IMR-90 (cell line): ENCODE results near the gene CERS5.

ENCODE experiments used
- BHLHE40 ChIP-seq: fragments of 150-350 bp; IDR thresholded peaks from 2 replicates; pipeline ENCODE4 v1.6.1; 2016; ENCODE audit warnings: mild to moderate bottlenecking, low read depth, low read length
- CEBPB ChIP-seq: IDR thresholded peaks from 2 replicates; pipeline ENCODE4 v1.6.1; 2012; ENCODE audit warnings: low read depth, low read length, improper control_type of control experiment
- CHD1 ChIP-seq: IDR thresholded peaks from 2 replicates; pipeline ENCODE4 v1.6.1; 2012; ENCODE audit warnings: low read depth, low read length, improper control_type of control experiment
- CTCF ChIP-seq: conservative IDR thresholded peaks from 2 replicates; pipeline ENCODE4 v1.5.1; 2012; ENCODE audit warnings: mild to moderate bottlenecking, low read depth, low read length, improper control_type of control experiment
- ELK1 ChIP-seq: fragments of 150-350 bp; IDR thresholded peaks from 2 replicates; pipeline ENCODE4 v1.6.1; 2016; ENCODE audit warnings: low read depth, mild to moderate bottlenecking, low read length, moderate library complexity, borderline replicate concordance
- MAFK ChIP-seq: IDR thresholded peaks from 2 replicates; pipeline ENCODE4 v1.6.1; 2012; ENCODE audit warnings: low read depth, low read length, improper control_type of control experiment
- MXI1 ChIP-seq: IDR thresholded peaks from 2 replicates; pipeline ENCODE4 v1.6.1; 2012; ENCODE audit warnings: low read depth, mild to moderate bottlenecking, low read length, moderate library complexity, borderline replicate concordance
- POLR2A ChIP-seq: IDR thresholded peaks from 2 replicates; pipeline ENCODE4 v1.6.1; 2012; ENCODE audit warnings: mild to moderate bottlenecking, low read depth, low read length
- RAD21 ChIP-seq: IDR thresholded peaks from 2 replicates; pipeline ENCODE4 v1.6.1; 2012; ENCODE audit warnings: low read length, improper control_type of control experiment
- SMC3 ChIP-seq: fragments of 150-350 bp; IDR thresholded peaks from 2 replicates; pipeline ENCODE4 v1.6.1; 2016; ENCODE audit warnings: low read depth, mild to moderate bottlenecking, antibody characterized with exemption, low read length, moderate library complexity
- USF2 ChIP-seq: fragments of 150-350 bp; IDR thresholded peaks from 2 replicates; pipeline ENCODE4 v1.6.1; 2017; ENCODE audit warnings: mild to moderate bottlenecking, antibody characterized with exemption, low read length, low read depth

GRCh38 chr12:50185970-50186663 lies 18.9 kb upstream of the CERS5 start:
- TF ChIP-seq POLR2A (no peak), CTCF (no peak), USF2 (no peak), ELK1 (no peak), MXI1 (no peak), BHLHE40 (no peak), CEBPB (no peak), CHD1 (no peak), RAD21 (no peak), SMC3 (no peak), MAFK (no peak)
